OCI-LY7 (cell line): ENCODE results near the gene TRMT11. TPM values are rescaled to one million over a fixed set of nuclear protein-coding genes. Genes with fewer than 3 reads are reported as not detected.

Source experiments
- BruUV-seq: library from RNA; stranded (reverse); fragments of 400-500 nt; replicated peaks from 2 replicates; lab custom pipeline; 2021; lab: Mats Ljungman, UMichigan
- CTCF ChIA-PET: fragments of 300-600 bp; sonication (Branson Sonifier 250); formaldehyde crosslinking; loops from one replicate; lab custom pipeline; 2022; ENCODE audit warnings: antibody characterized with exemption; ENCODE audit not compliant: unreplicated experiment; lab: Charles Lee
- POLR2A ChIA-PET: fragments of 300-600 bp; sonication (Branson Sonifier 250); formaldehyde crosslinking; loops from one replicate; lab custom pipeline; 2022; ENCODE audit warnings: antibody characterized with exemption; lab: Charles Lee
- DNase-seq: peaks from one replicate; pipeline ENCODE4 v3.0.0-alpha.2; 2015; ENCODE audit warnings: low spot score
- H2AFZ ChIP-seq: fragments of 200-600 bp; sonication (generic), shearing (Covaris generic); 2 replicates; pipeline ENCODE4 v1.6.1; 2014; ENCODE audit warnings: mild to moderate bottlenecking, antibody characterized with exemption, low read length, moderate library complexity
- H3K27ac ChIP-seq: fragments of 200-600 bp; sonication (generic); 2 replicates; pipeline ENCODE4 v1.5.1; 2014; ENCODE audit warnings: mixed run types, low read depth, mild to moderate bottlenecking, moderate library complexity, low read length, inconsistent platforms; ENCODE audit not compliant: poor library complexity, severe bottlenecking
- H3K36me3 ChIP-seq: fragments of 200-600 bp; sonication (generic); 2 replicates; pipeline ENCODE4 v1.6.1; 2014; ENCODE audit warnings: mild to moderate bottlenecking, antibody characterized with exemption, low read length, moderate library complexity, mixed read lengths; ENCODE audit not compliant: insufficient read depth
- H3K4me1 ChIP-seq: fragments of 200-600 bp; sonication (generic); 2 replicates; pipeline ENCODE4 v1.5.1; 2014; ENCODE audit warnings: mild to moderate bottlenecking, low read length; ENCODE audit not compliant: insufficient read depth, poor library complexity, severe bottlenecking
- H3K4me2 ChIP-seq: fragments of 200-600 bp; sonication (generic); 2 replicates; pipeline ENCODE4 v1.6.1; 2014; ENCODE audit warnings: mild to moderate bottlenecking, low read length
- H3K4me3 ChIP-seq: fragments of 200-600 bp; sonication (generic); 2 replicates; pipeline ENCODE4 v1.5.1; 2014; ENCODE audit warnings: mild to moderate bottlenecking, low read depth, low read length; ENCODE audit not compliant: poor library complexity, severe bottlenecking
- H3K79me2 ChIP-seq: fragments of 200-600 bp; sonication (generic); 2 replicates; pipeline ENCODE4 v1.6.1; 2016; ENCODE audit warnings: low read depth, mild to moderate bottlenecking, low read length, moderate library complexity, mixed read lengths; ENCODE audit not compliant: insufficient read depth
- H3K9me2 ChIP-seq: fragments of 200-600 bp; sonication (generic); 2 replicates; pipeline ENCODE4 v1.6.1; 2016; ENCODE audit warnings: mild to moderate bottlenecking, low read length, mixed read lengths; ENCODE audit not compliant: insufficient read depth
- H3K9me3 ChIP-seq: fragments of 200-600 bp; sonication (generic); 2 replicates; pipeline ENCODE4 v1.6.1; 2014; ENCODE audit warnings: mild to moderate bottlenecking, mixed run types, low read length, mixed read lengths
- H4K20me1 ChIP-seq: fragments of 200-600 bp; sonication (generic); 2 replicates; pipeline ENCODE4 v1.6.1; 2014; ENCODE audit warnings: mild to moderate bottlenecking, antibody characterized with exemption, low read length, moderate library complexity, mixed read lengths; ENCODE audit not compliant: insufficient read depth
- CTCF ChIP-seq: fragments of 200-600 bp; sonication (generic); conservative IDR thresholded peaks from 2 replicates; pipeline ENCODE4 v1.5.1; 2014; ENCODE audit warnings: mild to moderate bottlenecking, antibody characterized with exemption, low read length, moderate library complexity, mixed read lengths
- EZH2phosphoT487 ChIP-seq: fragments of 200-600 bp; sonication (generic); IDR thresholded peaks from 2 replicates; pipeline ENCODE4 v1.6.1; 2018; ENCODE audit warnings: low read depth, borderline replicate concordance, mild to moderate bottlenecking, mixed run types, antibody characterized with exemption, low read length, moderate library complexity, mixed read lengths
- intact Hi-C: fragments of 100-400 bp; cut with micrococcal nuclease; formaldehyde crosslinking; loops from one replicate; pipeline ENCODE4 v1.10.0; 2022; ENCODE audit not compliant: unreplicated experiment
- total RNA-seq, 2 experiments: library from RNA; depleted of rRNA in 1 of 2; stranded (reverse); fragments of >200 nt in 1 of 2; shearing (Covaris generic) in 1 of 2; gene quantifications; 2 replicates each; pipeline ENCODE4 v1.2.3, GENCODE V29; 2014 to 2022

TRMT11 gene
- total RNA-seq, 2 experiments from 2014 or later, result 32.9 to 46.8 TPM

GRCh38 chr6:125974214-125974866, 12.0 kb upstream of the TRMT11 start:
- peak overlapping the region; percentile 56; the same call in 1 of the 2 replicates for H3K4me2 ChIP-seq
- DNase-seq, result peak; percentile 76
- H3K36me3 ChIP-seq, result peaks cover 36% of the 10 kb centered on the region
- H4K20me1 ChIP-seq, result no peaks in the 10 kb centered on the region
- no peak overlapping the region for H3K4me3 ChIP-seq
- H3K79me2 ChIP-seq, result peaks cover 9% of the 10 kb centered on the region; the same call in 1 of the 2 replicates
- no peak overlapping the region for H3K27ac ChIP-seq
- H3K4me1 ChIP-seq, result peaks cover 5% of the 10 kb centered on the region
- peak; percentile 92 for TF ChIP-seq CTCF
- TF ChIP-seq EZH2phosphoT487, result no peak
- CTCF ChIA-PET, result interaction anchor here (0.7 to 1.7 kb wide), 4 partner anchors 12 to 184 kb away, joined by 4 to 7 read pairs (median 4); partner anchors contain the start of genes HINT3 and TRMT11
- H3K9me2 ChIP-seq, result no peaks in the 10 kb centered on the region
- intact Hi-C loops, result loop anchor here (1.0 to 5.0 kb wide), 2 partner anchors 194 to 662 kb away; no protein-coding TSS in a partner anchor
- POLR2A ChIA-PET, result interaction anchor here (0.8 to 2.1 kb wide), 11 partner anchors 9 to 663 kb away, joined by 3 to 21 read pairs (median 4); partner anchors contain the start of genes HINT3, NCOA7 and TRMT11
- BruUV-seq, result no TSS peak
- H3K9me3 ChIP-seq, result no peaks in the 10 kb centered on the region
- H2AFZ ChIP-seq, result peak overlapping the region; percentile 43; the same call in 1 of the 2 replicates

- Histone ChIP-seq H3K9me2 (no peaks in the 10 kb centered on the region), H3K4me3 (no peak overlapping the region), H4K20me1 (no peaks in the 10 kb centered on the region), H3K27ac (no peak overlapping the region), H3K9me3 (no peaks in the 10 kb centered on the region), H3K4me1 (peaks cover 5% of the 10 kb centered on the region), H2AFZ (no peak overlapping the region), H3K36me3 (peaks cover 16% of the 10 kb centered on the region), H3K4me2 (no peak overlapping the region), H3K79me2 (no peaks in the 10 kb centered on the region)
- CTCF ChIA-PET, result no interaction called here
- no TSS peak for BruUV-seq
- no peak for DNase-seq
- POLR2A ChIA-PET, result no interaction called here
- TF ChIP-seq CTCF, result no peak
- no peak for TF ChIP-seq EZH2phosphoT487
- intact Hi-C loops, result no loop called here
These were observed 7.2 kb upstream of the TRMT11 start for GRCh38 chr6:125979101-125979500.
